CD4-positive, alpha-beta T cell treated with Interleukin-21 for 1 hour (primary cell): ENCODE results near the gene SLC35F3.
"Not testable (repeated sequence)": the region's sequence is repeated elsewhere in the genome, so short reads cannot be mapped to it uniquely, and the experiment has no call there.

Experiments
- DNase-seq: peaks from one replicate; pipeline ENCODE4 v3.0.0-alpha.2; 2020

Gene SLC35F3

GRCh38 chr1:234231061-234231892 lies 326.8 kb downstream of the SLC35F3 start:
- no peak for DNase-seq

- no peak for DNase-seq
These were observed 327.4 kb downstream of the SLC35F3 start for GRCh38 chr1:234231893-234232276.

GRCh38 chr1:234234199-234234598 lies 329.7 kb downstream of the SLC35F3 start:
- DNase-seq, result no peak

GRCh38 chr1:234235434-234235881 lies 331.0 kb downstream of the SLC35F3 start:
- DNase-seq, result no peak

- no peak for DNase-seq
These were observed 332.9 kb downstream of the SLC35F3 start for GRCh38 chr1:234237393-234237792.

GRCh38 chr1:234238060-234238459 lies 333.6 kb downstream of the SLC35F3 start:
- DNase-seq, result no peak

- DNase-seq, result no peak
These were observed 335.0 kb downstream of the SLC35F3 start for GRCh38 chr1:234239515-234239914.

- no peak for DNase-seq
These were observed 335.5 kb downstream of the SLC35F3 start for GRCh38 chr1:234239936-234240335.

GRCh38 chr1:234240680-234241079 lies 336.2 kb downstream of the SLC35F3 start:
- no peak for DNase-seq

GRCh38 chr1:234241941-234242490 lies 337.5 kb downstream of the SLC35F3 start:
- no peak for DNase-seq

- DNase-seq, result no peak
These were observed 339.2 kb downstream of the SLC35F3 start for GRCh38 chr1:234243521-234244260.

- DNase-seq, result no peak
These were observed 340.0 kb downstream of the SLC35F3 start for GRCh38 chr1:234244482-234244881.

- DNase-seq, result no peak
These were observed 342.2 kb downstream of the SLC35F3 start for GRCh38 chr1:234246638-234247116.

- DNase-seq, result not testable (repeated sequence)
These were observed 343.3 kb downstream of the SLC35F3 start for GRCh38 chr1:234247746-234248145.

GRCh38 chr1:234250747-234251146 lies 346.3 kb downstream of the SLC35F3 start:
- DNase-seq, result no peak

- DNase-seq, result no peak
These were observed 349.3 kb downstream of the SLC35F3 start for GRCh38 chr1:234253732-234254131.

GRCh38 chr1:234256359-234256758 lies 351.9 kb downstream of the SLC35F3 start:
- no peak for DNase-seq

GRCh38 chr1:234258071-234258470 lies 353.6 kb downstream of the SLC35F3 start:
- no peak for DNase-seq

GRCh38 chr1:234260578-234260977 lies 356.1 kb downstream of the SLC35F3 start:
- DNase-seq, result no peak

- DNase-seq, result no peak
These were observed 357.1 kb downstream of the SLC35F3 start for GRCh38 chr1:234261545-234261944.

GRCh38 chr1:234262007-234262753 lies 357.7 kb downstream of the SLC35F3 start:
- no peak for DNase-seq

- DNase-seq, result no peak
These were observed 358.3 kb downstream of the SLC35F3 start for GRCh38 chr1:234262754-234263105.

GRCh38 chr1:234264832-234265231 lies 360.4 kb downstream of the SLC35F3 start:
- no peak for DNase-seq
